Activated naive CD8-positive, alpha-beta T cell treated with anti-CD3 and anti-CD28 coated beads, Interleukin-2, amount 50 U/mL, for 24 hours (primary cell): ENCODE data around the gene SPRED2.
"Not testable (repeated sequence)": the region's sequence is repeated elsewhere in the genome, so short reads cannot be mapped to it uniquely, and the experiment has no call there.

ENCODE experiments used
- ATAC-seq: fragments of 150-1000 bp; cut with Tn5 transposase; one replicate; pipeline ENCODE4 v1.10.0; 2021
- DNase-seq: peaks from one replicate; pipeline ENCODE4 v3.0.0; 2021
- H3K27ac Mint-ChIP-seq: one replicate; pipeline ENCODE4 v1.8.0; 2021; ENCODE audit warnings: mild to moderate bottlenecking, mixed read lengths
- H3K27me3 Mint-ChIP-seq: one replicate; pipeline ENCODE4 v1.8.0; 2021; ENCODE audit warnings: mixed read lengths
- H3K36me3 Mint-ChIP-seq: one replicate; pipeline ENCODE4 v1.8.0; 2021; ENCODE audit warnings: low read depth, mixed read lengths
- H3K4me1 Mint-ChIP-seq: one replicate; pipeline ENCODE4 v1.8.0; 2021; ENCODE audit warnings: mixed read lengths
- H3K4me3 Mint-ChIP-seq: one replicate; pipeline ENCODE4 v1.8.0; 2021; ENCODE audit warnings: mild to moderate bottlenecking, moderate library complexity, mixed read lengths
- H3K9me3 Mint-ChIP-seq: one replicate; pipeline ENCODE4 v1.8.0; 2021; ENCODE audit warnings: mixed read lengths

The SPRED2 gene

DNA sequence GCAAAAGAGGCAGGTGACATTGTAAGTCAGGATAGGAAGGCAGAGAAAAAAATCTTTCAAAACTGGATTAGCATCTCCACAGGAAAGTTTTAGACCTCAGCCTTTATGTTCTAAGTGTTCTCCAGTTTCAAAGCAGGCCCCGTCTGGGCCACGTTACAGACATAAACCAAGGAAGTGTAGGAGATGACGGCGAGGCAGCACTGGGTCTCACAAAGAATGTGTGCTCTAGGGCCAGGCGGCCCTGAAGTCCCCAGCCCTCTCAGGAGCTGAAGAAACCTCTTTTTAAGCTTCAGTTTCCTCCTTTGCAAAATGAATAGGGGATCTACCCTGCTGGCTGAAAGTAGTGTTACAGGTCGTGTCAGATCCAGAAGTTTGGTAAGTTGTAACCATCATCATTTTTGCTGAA lies 81.7 kb downstream of the SPRED2 start:
- H3K9me3 Mint-ChIP-seq: no peaks in the 10 kb centered on the region
- no peak for ATAC-seq

DNA sequence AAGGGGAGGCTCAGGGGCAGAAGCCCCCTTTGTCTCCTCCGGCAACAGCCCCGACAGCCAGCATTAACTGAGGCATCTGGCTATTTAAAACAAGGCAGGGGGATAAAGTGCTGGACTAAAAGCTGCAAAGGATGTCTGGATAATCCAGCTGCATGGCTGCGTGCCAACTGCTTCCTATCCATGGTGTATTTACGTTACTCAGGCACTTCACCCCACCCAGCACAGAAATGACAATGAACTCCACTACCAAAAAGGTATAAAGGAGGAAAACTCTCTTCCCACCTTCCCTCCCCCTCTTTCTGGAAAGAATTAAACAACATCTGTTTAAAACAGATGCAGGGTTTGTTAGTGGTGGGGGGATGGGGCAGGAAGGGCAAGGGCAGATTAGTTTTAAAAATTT lies 82.5 kb downstream of the SPRED2 start:
- no peak for ATAC-seq
- Mint-ChIP-seq H3K4me1 (peaks cover 4% of the 10 kb centered on the region), H3K27ac (no peak overlapping the region), H3K4me3 (no peak overlapping the region), H3K36me3 (no peaks in the 10 kb centered on the region), H3K9me3 (no peaks in the 10 kb centered on the region), H3K27me3 (peaks cover 8% of the 10 kb centered on the region)
- no peak for DNase-seq

More for the DNA sequence above, 81.7 kb downstream of the SPRED2 start:
- H3K4me3 Mint-ChIP-seq: no peak overlapping the region
- H3K36me3 Mint-ChIP-seq: no peaks in the 10 kb centered on the region
- H3K27ac Mint-ChIP-seq: no peak overlapping the region
- peaks cover 8% of the 10 kb centered on the region for H3K27me3 Mint-ChIP-seq
- H3K4me1 Mint-ChIP-seq: peaks cover 7% of the 10 kb centered on the region
- no peak for DNase-seq

DNA sequence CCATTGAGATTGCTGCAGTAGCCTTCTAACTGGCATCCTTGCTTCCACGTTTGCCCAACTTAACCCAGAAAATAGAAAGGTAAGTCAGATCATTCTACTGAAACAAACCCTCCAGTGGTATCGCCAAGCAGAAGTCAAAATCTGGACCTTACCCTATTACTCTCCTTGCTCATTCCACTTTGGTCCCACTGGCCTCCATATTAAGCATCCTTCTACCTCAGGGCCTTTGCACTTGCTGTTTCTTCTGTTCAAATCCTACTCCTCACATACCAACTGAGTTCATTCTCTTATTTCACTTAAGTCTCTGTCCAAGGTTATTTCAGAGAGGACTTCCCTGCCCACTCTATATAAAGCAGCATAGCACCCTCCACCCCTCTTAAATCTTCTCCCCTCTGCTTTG lies 84.5 kb downstream of the SPRED2 start:
- Mint-ChIP-seq H3K4me3 (no peak overlapping the region), H3K36me3 (no peaks in the 10 kb centered on the region), H3K27me3 (peaks cover 8% of the 10 kb centered on the region), H3K9me3 (no peaks in the 10 kb centered on the region), H3K4me1 (peaks cover 6% of the 10 kb centered on the region), H3K27ac (no peak overlapping the region)
- DNase-seq (no peak), ATAC-seq (no peak)

DNA sequence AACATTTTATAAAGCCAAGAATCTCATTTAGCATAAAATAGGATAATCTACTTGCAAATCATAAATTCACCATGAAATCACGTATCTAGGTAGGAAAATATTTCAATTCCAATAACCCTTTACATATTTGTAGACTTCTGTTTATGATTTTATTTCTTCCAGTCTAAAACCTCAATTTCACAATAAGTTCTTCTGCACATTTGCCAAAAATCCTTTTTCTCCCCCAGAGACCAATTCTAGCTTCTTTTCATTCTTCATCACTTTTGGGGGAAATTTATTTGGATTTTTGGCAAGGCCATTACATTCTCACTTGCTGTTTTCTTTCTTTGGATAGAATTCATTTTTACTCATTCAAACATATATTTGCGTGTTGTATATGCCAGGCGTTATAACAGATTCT lies 86.8 kb downstream of the SPRED2 start:
- ATAC-seq: no peak
- Mint-ChIP-seq H3K9me3 (no peaks in the 10 kb centered on the region), H3K36me3 (peaks cover 2% of the 10 kb centered on the region)

DNA sequence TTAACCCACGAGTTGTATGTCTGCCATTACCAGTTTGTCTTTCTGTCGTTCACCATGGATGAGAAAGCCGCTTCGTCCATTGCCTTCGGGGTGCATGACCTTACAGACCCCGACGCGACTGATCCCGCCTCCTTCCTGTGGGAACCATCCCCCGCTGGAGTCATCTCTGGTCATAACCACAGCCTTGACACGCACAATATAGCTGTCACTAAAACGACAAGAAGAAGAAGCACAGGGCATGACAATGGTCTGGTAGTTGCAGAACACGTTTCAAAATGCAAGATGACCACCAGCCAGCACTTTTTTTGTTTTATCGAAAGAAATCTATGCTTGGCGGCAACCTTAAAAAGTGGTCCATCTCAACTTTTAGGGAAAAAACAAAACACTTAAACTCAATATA lies 87.7 kb downstream of the SPRED2 start:
- Mint-ChIP-seq H3K4me3 (no peak overlapping the region), H3K27me3 (peaks cover 8% of the 10 kb centered on the region), H3K27ac (no peak overlapping the region), H3K9me3 (no peaks in the 10 kb centered on the region), H3K36me3 (peaks cover 3% of the 10 kb centered on the region), H3K4me1 (peaks cover 2% of the 10 kb centered on the region)
- ATAC-seq (no peak), DNase-seq (no peak)

More for the DNA sequence above, 86.8 kb downstream of the SPRED2 start:
- peaks cover 8% of the 10 kb centered on the region for H3K27me3 Mint-ChIP-seq
- no peak overlapping the region for H3K4me3 Mint-ChIP-seq
- DNase-seq: no peak
- peaks cover 5% of the 10 kb centered on the region for H3K4me1 Mint-ChIP-seq
- no peak overlapping the region for H3K27ac Mint-ChIP-seq

DNA sequence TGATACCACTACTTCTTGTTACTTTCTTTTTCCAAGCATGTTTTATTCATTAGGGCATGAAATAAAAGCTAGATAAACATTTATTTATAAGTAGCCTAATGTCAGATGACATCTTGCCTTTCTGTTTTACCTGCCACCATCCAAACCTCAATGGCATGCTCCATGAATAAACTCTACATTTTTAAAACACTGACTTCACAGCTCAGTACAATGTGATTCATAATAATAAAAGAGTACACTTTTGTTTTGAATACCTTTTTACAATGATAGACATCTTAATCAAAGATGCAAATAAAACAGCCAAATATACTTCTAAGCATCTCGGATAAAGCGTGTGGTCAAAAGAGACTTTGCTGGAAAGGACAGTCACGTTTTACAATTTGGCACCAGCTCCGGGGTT lies 88.2 kb downstream of the SPRED2 start:
- Mint-ChIP-seq H3K27ac (no peak overlapping the region), H3K27me3 (peaks cover 8% of the 10 kb centered on the region), H3K36me3 (peaks cover 3% of the 10 kb centered on the region), H3K4me1 (peaks cover 2% of the 10 kb centered on the region), H3K4me3 (no peak overlapping the region), H3K9me3 (no peaks in the 10 kb centered on the region)
- no peak for ATAC-seq
- no peak for DNase-seq

DNA sequence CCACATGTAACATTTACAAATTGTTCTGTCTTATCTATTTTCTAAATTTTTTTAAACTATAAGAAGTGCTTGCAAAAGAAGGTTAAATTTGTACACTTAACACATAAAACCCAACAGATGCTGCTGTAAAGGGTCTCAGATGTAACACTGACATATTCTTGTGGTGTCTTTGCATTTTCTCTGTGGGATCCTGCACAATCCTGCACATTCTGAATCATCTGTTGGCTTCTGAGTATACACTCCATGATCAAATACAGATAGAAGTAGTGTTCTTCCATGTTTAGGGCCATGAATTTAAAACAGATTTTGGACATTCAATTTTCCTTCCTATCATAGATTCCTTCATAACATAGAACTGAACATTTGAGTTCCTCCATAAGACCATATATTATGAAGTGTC lies 89.0 kb downstream of the SPRED2 start:
- no peak overlapping the region for H3K27ac Mint-ChIP-seq
- H3K4me1 Mint-ChIP-seq: peaks cover 2% of the 10 kb centered on the region
- H3K4me3 Mint-ChIP-seq: no peak overlapping the region
- ATAC-seq: no peak
- peaks cover 3% of the 10 kb centered on the region for H3K36me3 Mint-ChIP-seq
- H3K27me3 Mint-ChIP-seq: peaks cover 8% of the 10 kb centered on the region
- H3K9me3 Mint-ChIP-seq: no peaks in the 10 kb centered on the region
- no peak for DNase-seq

DNA sequence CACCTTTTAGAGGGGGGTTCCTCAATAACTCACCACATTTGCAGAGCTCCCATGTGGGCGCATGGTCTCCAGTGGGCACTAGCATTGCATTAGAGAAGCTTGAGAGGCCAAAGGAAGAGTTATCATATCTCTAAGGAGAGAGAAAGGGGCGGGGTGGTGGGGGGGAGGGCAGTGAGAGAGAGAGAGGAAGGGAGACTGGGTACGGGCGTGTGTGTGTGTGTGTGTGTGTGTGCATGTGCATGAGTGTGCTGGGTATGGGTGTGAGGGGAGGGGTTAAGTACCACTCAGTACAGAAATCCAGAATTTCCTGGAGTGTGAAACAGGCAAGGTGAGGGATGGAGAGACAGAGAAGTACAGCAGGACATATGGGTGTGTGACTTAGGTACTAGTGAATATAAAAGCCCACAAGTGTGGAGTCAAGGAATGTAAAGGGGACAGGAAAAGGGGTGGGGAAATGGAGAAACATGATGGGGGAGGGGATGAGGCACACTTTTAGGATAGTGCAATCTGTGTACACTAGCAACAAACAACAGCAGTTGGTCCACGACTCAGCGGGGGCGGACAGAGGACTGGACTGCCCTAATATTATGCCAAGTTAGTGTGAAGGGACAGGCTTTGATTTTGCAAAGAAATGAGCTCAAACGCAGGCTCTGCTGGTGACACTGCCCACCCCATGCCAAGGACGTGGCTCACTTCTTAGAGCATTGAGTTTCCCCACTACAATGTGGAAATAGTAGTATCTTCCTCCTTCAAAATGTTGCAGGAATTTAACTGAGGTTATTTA lies 91.3 kb downstream of the SPRED2 start:
- no peak overlapping the region for H3K27ac Mint-ChIP-seq
- H3K9me3 Mint-ChIP-seq: no peaks in the 10 kb centered on the region
- H3K4me1 Mint-ChIP-seq: peaks cover 2% of the 10 kb centered on the region
- peaks cover 2% of the 10 kb centered on the region for H3K27me3 Mint-ChIP-seq
- DNase-seq (no peak), ATAC-seq (no peak)
- no peak overlapping the region for H3K4me3 Mint-ChIP-seq
- peaks cover 3% of the 10 kb centered on the region for H3K36me3 Mint-ChIP-seq

DNA sequence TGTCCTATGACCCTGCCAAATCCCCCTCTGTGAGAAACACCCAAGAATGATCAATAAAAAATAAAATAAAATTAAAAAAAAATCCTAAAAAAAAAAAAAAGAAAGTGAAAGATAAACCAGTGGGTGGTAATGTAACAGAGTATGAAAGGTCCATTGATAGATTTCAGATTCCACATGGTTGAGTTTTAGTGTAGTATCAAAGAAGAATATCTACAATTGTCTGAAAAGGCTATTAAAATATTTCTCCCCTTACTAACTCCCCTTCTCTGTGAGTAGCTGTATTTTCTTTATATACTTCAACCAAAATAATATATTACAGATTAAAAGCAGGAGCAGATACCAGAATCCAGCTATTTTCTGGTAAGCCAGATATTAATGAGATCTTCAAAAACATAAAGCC lies 92.8 kb downstream of the SPRED2 start:
- peaks cover 3% of the 10 kb centered on the region for H3K36me3 Mint-ChIP-seq
- ATAC-seq: no peak
- DNase-seq: no peak
- no peaks in the 10 kb centered on the region for H3K9me3 Mint-ChIP-seq
- no peaks in the 10 kb centered on the region for H3K27me3 Mint-ChIP-seq
- H3K27ac Mint-ChIP-seq: no peak overlapping the region
- H3K4me3 Mint-ChIP-seq: no peak overlapping the region
- H3K4me1 Mint-ChIP-seq: peaks cover 1% of the 10 kb centered on the region

DNA sequence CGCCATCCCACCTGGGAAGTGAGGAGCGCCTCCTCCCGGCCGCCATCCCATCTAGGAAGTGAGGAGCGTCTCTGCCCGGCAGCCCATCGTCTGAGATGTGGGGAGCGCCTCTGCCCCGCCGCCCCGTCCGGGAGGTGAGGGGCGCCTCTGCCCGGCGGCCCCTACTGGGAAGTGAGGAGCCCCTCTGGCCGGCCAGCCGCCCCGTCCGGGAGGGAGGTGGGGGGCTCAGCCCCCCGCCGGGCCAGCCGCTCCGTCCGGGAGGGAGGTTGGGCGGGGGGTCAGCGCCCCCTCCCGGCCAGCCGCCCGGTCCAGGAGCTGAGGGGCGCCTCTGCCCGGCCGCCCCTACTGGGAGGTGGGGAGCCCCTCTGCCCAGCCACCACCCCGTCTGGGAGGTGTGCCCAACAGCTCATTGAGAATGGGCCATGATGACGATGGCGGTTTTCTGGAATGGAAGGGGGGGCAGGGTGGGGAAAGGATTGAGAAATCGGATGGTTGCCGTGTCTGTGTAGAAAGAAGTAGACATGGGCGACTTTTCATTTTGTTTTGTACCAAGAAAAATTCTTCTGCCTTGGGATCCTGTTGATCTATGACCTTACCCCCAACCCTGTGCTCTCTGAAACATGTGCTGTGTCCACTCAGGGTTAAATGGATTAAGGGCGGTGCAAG lies 93.4 kb downstream of the SPRED2 start:
- not testable (repeated sequence) for H3K4me1 Mint-ChIP-seq, H3K27me3 Mint-ChIP-seq, DNase-seq, H3K9me3 Mint-ChIP-seq, H3K27ac Mint-ChIP-seq, H3K36me3 Mint-ChIP-seq, H3K4me3 Mint-ChIP-seq, ATAC-seq

DNA sequence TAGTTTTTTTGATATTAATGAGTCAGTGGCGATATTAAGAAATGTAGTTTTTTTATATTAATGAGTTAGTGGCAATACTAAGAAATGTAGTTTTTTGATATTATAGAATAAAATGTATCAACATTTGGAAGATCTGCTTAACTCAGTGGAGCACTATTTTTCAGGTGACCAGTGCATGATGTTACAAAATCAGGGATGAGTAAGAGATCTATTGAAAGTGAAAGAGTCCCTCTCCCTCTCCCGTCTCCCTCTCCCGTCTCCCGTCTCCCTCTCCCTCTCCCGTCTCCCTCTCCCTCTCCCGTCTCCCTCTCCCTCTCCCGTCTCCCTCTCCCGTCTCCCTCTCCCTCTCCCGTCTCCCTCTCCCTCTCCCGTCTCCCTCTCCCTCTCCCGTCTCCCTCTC lies 94.5 kb downstream of the SPRED2 start:
- not testable (repeated sequence) for ATAC-seq, H3K9me3 Mint-ChIP-seq, H3K27ac Mint-ChIP-seq, H3K27me3 Mint-ChIP-seq, DNase-seq, H3K4me3 Mint-ChIP-seq, H3K4me1 Mint-ChIP-seq, H3K36me3 Mint-ChIP-seq

DNA sequence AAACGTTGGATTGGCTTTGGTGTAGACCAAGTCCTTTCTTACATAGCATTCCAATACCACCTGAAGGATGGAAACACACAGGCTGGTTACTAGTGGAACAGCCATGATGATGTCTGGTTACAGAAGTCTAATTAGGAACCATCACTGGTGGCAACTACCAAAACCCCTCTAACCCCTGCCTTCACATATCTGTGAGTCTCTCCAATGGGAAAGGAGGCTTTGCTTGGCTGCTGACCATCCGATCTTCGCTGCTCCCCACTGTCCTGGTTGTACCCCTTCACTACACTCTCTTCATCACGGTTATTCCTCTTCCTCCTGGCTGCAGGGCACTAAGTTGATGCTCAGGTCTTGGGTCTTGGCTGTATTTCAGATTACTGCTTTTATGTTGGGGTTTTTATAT lies 97.7 kb downstream of the SPRED2 start:
- Mint-ChIP-seq H3K36me3 (no peaks in the 10 kb centered on the region), H3K4me3 (no peak overlapping the region), H3K4me1 (no peaks in the 10 kb centered on the region), H3K27ac (no peak overlapping the region), H3K9me3 (no peaks in the 10 kb centered on the region), H3K27me3 (no peaks in the 10 kb centered on the region)
- DNase-seq (no peak), ATAC-seq (no peak)

DNA sequence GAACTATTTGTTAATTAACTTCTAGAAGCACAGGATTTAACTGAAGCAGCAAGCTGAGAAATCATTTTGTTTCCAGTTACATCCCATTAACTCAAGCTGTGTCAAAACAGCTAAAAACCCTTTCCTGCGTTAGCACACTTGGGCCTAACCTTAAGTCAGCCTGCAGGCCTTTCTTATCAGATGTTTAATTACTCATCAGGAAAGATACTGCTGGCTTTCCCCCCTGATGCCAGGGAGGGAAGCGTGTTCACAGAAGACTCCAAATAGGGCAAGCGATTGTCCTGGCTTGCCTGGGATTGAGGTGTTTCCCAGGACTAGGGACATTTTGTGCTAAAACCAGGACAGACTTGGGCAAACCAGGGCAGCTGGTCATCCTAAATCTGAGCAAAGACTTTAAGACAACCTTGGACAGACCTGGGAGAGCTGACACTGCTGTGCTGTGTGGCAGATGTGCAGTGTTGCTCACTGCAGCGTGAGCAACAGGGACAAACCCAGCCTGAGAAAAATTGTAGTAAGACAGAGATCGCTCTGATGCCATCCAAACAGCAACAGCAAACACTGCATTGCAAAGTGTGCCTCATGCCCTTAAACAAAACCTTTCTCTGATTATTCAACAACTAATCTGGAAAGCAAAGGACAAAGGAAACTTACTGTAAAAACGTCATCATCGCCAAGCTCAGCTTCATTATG lies 100.9 kb downstream of the SPRED2 start:
- ATAC-seq (no peak), DNase-seq (no peak)
- no peak overlapping the region for H3K4me3 Mint-ChIP-seq
- no peaks in the 10 kb centered on the region for H3K9me3 Mint-ChIP-seq
- H3K36me3 Mint-ChIP-seq: no peaks in the 10 kb centered on the region
- no peaks in the 10 kb centered on the region for H3K4me1 Mint-ChIP-seq
- H3K27ac Mint-ChIP-seq: no peak overlapping the region
- H3K27me3 Mint-ChIP-seq: no peaks in the 10 kb centered on the region

DNA sequence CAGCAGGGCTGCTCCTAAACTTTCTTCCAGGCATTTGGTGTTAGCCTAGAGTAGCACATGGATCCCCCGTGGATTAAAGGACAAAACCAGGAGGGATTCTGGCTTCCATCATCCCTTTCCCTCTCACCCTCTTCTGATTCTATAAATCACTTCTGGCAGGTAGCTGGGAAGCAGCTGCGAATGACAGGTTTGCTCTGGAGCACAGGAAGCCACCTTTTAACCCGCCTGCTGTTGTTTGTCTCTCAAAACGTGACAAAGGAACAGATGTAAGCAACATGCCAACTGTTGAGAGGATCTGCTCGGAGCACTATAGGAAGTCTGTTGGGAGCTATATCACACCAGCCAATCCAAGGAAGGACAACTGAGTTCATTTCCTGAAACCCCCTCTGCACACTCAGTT lies 102.9 kb downstream of the SPRED2 start:
- Mint-ChIP-seq H3K36me3 (no peaks in the 10 kb centered on the region), H3K4me1 (no peaks in the 10 kb centered on the region), H3K27ac (no peak overlapping the region), H3K4me3 (no peak overlapping the region), H3K27me3 (no peaks in the 10 kb centered on the region), H3K9me3 (no peaks in the 10 kb centered on the region)
- no peak for DNase-seq
- ATAC-seq: no peak

DNA sequence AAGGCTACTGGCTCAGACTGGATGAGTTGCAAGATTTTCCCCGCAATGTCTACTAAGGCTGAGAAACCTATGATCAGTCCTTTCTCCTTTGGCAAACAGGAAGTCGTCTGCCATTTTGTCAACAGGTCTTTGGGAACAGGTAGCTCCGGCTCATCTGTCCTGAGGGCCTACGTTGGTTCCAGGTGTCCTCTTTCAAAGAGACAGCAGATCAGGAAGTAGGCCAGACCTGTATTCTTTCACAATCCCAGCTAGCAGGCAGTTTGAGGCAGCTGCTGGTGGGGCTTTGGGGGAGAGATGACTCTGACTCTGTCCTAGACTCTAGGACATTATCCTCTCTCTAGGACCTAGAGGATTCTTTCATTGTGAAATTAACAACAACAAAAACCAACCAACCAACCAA lies 106.1 kb downstream of the SPRED2 start:
- no peak overlapping the region for H3K4me3 Mint-ChIP-seq

More for the DNA sequence above, 106.1 kb downstream of the SPRED2 start:
- DNase-seq (no peak), ATAC-seq (no peak)
- Mint-ChIP-seq H3K36me3 (peaks cover 2% of the 10 kb centered on the region), H3K4me1 (no peaks in the 10 kb centered on the region), H3K27ac (no peak overlapping the region), H3K9me3 (no peaks in the 10 kb centered on the region), H3K27me3 (no peaks in the 10 kb centered on the region)
